H9 (cell line): ENCODE data around the gene EHD4. TPM values are rescaled to one million over a fixed set of nuclear protein-coding genes. Genes with fewer than 3 reads are reported as not detected.

Experiments used
- DNase-seq: peaks from one replicate; pipeline ENCODE4 v3.0.0-alpha.2; 2017
- H2AFZ ChIP-seq: one replicate; pipeline ENCODE4 v1.6.1; 2013; ENCODE audit warnings: mild to moderate bottlenecking, low read length, control low read depth, moderate library complexity
- H2AK5ac ChIP-seq: 2 replicates; pipeline ENCODE4 v1.6.1; 2013; ENCODE audit warnings: low read length, control low read depth, mixed read lengths; ENCODE audit not compliant: insufficient read length
- H2BK120ac ChIP-seq: one replicate; pipeline ENCODE4 v1.6.1; 2013; ENCODE audit warnings: low read depth, mild to moderate bottlenecking, low read length, control low read depth, inconsistent platforms; ENCODE audit not compliant: poor library complexity, severe bottlenecking
- H2BK12ac ChIP-seq: 2 replicates; pipeline ENCODE4 v1.6.1; 2013; ENCODE audit warnings: low read length, control low read depth, mixed read lengths, low read depth; ENCODE audit not compliant: insufficient read length
- H2BK15ac ChIP-seq: 2 replicates; pipeline ENCODE4 v1.6.1; 2013; ENCODE audit warnings: low read depth, low read length, control low read depth
- H2BK20ac ChIP-seq: one replicate; pipeline ENCODE4 v1.6.1; 2013; ENCODE audit warnings: low read depth, mild to moderate bottlenecking, low read length, control low read depth, inconsistent platforms; ENCODE audit not compliant: poor library complexity, severe bottlenecking
- H2BK5ac ChIP-seq: 2 replicates; pipeline ENCODE4 v1.6.1; 2013; ENCODE audit warnings: low read length, control low read depth, mixed read lengths; ENCODE audit not compliant: insufficient read length
- H3K14ac ChIP-seq: 2 replicates; pipeline ENCODE4 v1.6.1; 2013; ENCODE audit warnings: low read length, control low read depth; ENCODE audit not compliant: insufficient read depth
- H3K18ac ChIP-seq: 2 replicates; pipeline ENCODE4 v1.6.1; 2013; ENCODE audit warnings: low read depth, mild to moderate bottlenecking, mixed read lengths, low read length, control low read depth; ENCODE audit not compliant: insufficient read length
- H3K23ac ChIP-seq: 2 replicates; pipeline ENCODE4 v1.6.1; 2013; ENCODE audit warnings: low read length, control low read depth, mixed read lengths, low read depth; ENCODE audit not compliant: insufficient read length
- H3K23me2 ChIP-seq: 2 replicates; pipeline ENCODE4 v1.6.1; 2013; ENCODE audit warnings: low read depth, mild to moderate bottlenecking, mixed read lengths, low read length, control low read depth; ENCODE audit not compliant: insufficient read length, poor library complexity, severe bottlenecking
- H3K27ac ChIP-seq: 2 replicates; pipeline ENCODE4 v1.5.1; 2013; ENCODE audit warnings: low read length, control low read depth, mixed read lengths, low read depth; ENCODE audit not compliant: insufficient read length
- H3K27me3 ChIP-seq: 2 replicates; pipeline ENCODE4 v1.6.1; 2013; ENCODE audit warnings: low read length, control low read depth, inconsistent platforms; ENCODE audit not compliant: insufficient read depth
- H3K4ac ChIP-seq: 2 replicates; pipeline ENCODE4 v1.6.1; 2013; ENCODE audit warnings: low read depth, mild to moderate bottlenecking, control low read depth, inconsistent platforms, low read length, moderate library complexity
- H3K4me1 ChIP-seq: 2 replicates; pipeline ENCODE4 v1.6.1; 2013; ENCODE audit warnings: low read length, control low read depth, inconsistent platforms; ENCODE audit not compliant: insufficient read depth
- H3K4me2 ChIP-seq: 2 replicates; pipeline ENCODE4 v1.6.1; 2013; ENCODE audit warnings: low read length, control low read depth, mixed read lengths; ENCODE audit not compliant: insufficient read length, insufficient read depth
- H3K56ac ChIP-seq: 2 replicates; pipeline ENCODE4 v1.6.1; 2013; ENCODE audit warnings: low read depth, mild to moderate bottlenecking, mixed read lengths, low read length, control low read depth; ENCODE audit not compliant: insufficient read length
- H3K79me1 ChIP-seq: 2 replicates; pipeline ENCODE4 v1.6.1; 2013; ENCODE audit warnings: low read depth, mild to moderate bottlenecking, moderate library complexity, low read length, control low read depth, inconsistent platforms; ENCODE audit not compliant: insufficient read depth, poor library complexity, severe bottlenecking
- H3K79me2 ChIP-seq: 2 replicates; pipeline ENCODE4 v1.6.1; 2013; ENCODE audit warnings: low read length, control low read depth, inconsistent platforms; ENCODE audit not compliant: insufficient read depth
- H3K9ac ChIP-seq: 2 replicates; pipeline ENCODE4 v1.6.1; 2013; ENCODE audit warnings: low read length, control low read depth, mixed read lengths; ENCODE audit not compliant: insufficient read length; ENCODE audit errors: extremely low read depth
- H3K9me3 ChIP-seq: one replicate; pipeline ENCODE4 v1.6.1; 2013; ENCODE audit warnings: low read depth, low read length, inconsistent platforms; ENCODE audit not compliant: control insufficient read depth
- H3T11ph ChIP-seq: one replicate; pipeline ENCODE4 v1.6.1; 2013; ENCODE audit warnings: mild to moderate bottlenecking, low read length, control low read depth, inconsistent platforms
- H4K20me1 ChIP-seq: one replicate; pipeline ENCODE4 v1.6.1; 2013; ENCODE audit not compliant: control insufficient read depth, insufficient read length, insufficient read depth
- H4K5ac ChIP-seq: 2 replicates; pipeline ENCODE4 v1.6.1; 2013; ENCODE audit warnings: low read depth, mild to moderate bottlenecking, mixed read lengths, low read length, control low read depth; ENCODE audit not compliant: insufficient read length
- H4K8ac ChIP-seq: replicated peaks from 2 replicates; pipeline ENCODE4 v1.6.1; 2013; ENCODE audit warnings: low read length, control low read depth, mixed read lengths, low read depth; ENCODE audit not compliant: insufficient read length
- H4K91ac ChIP-seq: 2 replicates; pipeline ENCODE4 v1.6.1; 2013; ENCODE audit warnings: low read depth, mild to moderate bottlenecking, moderate library complexity, mixed read lengths, low read length, control low read depth; ENCODE audit not compliant: insufficient read length
- H3K27ac Mint-ChIP-seq, 3 experiments: 2 replicates in 2 of 3; 3 replicates in 1 of 3; pipeline ENCODE4 v1.8.0; 2020 to 2021; ENCODE audit warnings: mixed read lengths in 3 of 3, mild to moderate bottlenecking in 1 of 3, moderate library complexity in 1 of 3
- H3K27me3 Mint-ChIP-seq: 2 replicates; pipeline ENCODE4 v1.8.0; 2021; ENCODE audit warnings: low read depth, mild to moderate bottlenecking, moderate library complexity, mixed read lengths
- H3K36me3 Mint-ChIP-seq, 3 experiments: 2 replicates in 2 of 3; 3 replicates in 1 of 3; pipeline ENCODE4 v1.8.0; 2020 to 2021; ENCODE audit warnings: low read depth in 3 of 3, mixed read lengths in 3 of 3; ENCODE audit not compliant: insufficient read depth in 1 of 3
- H3K4me1 Mint-ChIP-seq, 2 experiments: 2 replicates each; pipeline ENCODE4 v1.8.0; 2020; ENCODE audit warnings: mixed read lengths in 2 of 2
- H3K4me3 Mint-ChIP-seq, 2 experiments: 2 replicates in 1 of 2; 3 replicates in 1 of 2; pipeline ENCODE4 v1.8.0; 2020 to 2021; ENCODE audit warnings: mild to moderate bottlenecking in 2 of 2, mixed read lengths in 2 of 2, moderate library complexity in 1 of 2
- H3K9me3 Mint-ChIP-seq, 2 experiments: 2 replicates in 1 of 2; 3 replicates in 1 of 2; pipeline ENCODE4 v1.8.0; 2020; ENCODE audit warnings: mild to moderate bottlenecking in 2 of 2, mixed read lengths in 2 of 2, moderate library complexity in 1 of 2
- CTCF ChIP-seq: fragments of 200-600 bp; sonication (generic); conservative IDR thresholded peaks from 3 replicates; pipeline ENCODE4 v1.8.0; 2021; ENCODE audit warnings: antibody characterized with exemption, mild to moderate bottlenecking
- WGBS: extraction: QIAGEN DNeasy Blood & Tissue Kit; methylation state at CpG from one replicate; pipeline ENCODE4 v1.1.7; 2013; ENCODE audit warnings: missing lambda C conversion rate, low lambda C conversion rate, mixed read lengths; ENCODE audit not compliant: insufficient read length; ENCODE audit errors: extremely low coverage; 5-methylcytosine and 5-hydroxymethylcytosine counted together
- total RNA-seq: library from RNA; stranded (reverse); gene quantifications from 2 replicates; pipeline ENCODE4 v1.2.1, GENCODE V29; 2021

The EHD4 gene
- total RNA-seq, 1 experiment from 2014 or later = 22.9 TPM

GRCh38 chr15:41923401-41923997 lies 48.9 kb downstream of the EHD4 start:
- H3K9me3 Mint-ChIP-seq = no peaks in the 10 kb centered on the region
- Histone ChIP-seq H3K4ac (no peak overlapping the region), H2BK20ac (no peak overlapping the region), H3K23ac (no peak overlapping the region), H2AFZ (no peak overlapping the region), H3K79me1 (no peaks in the 10 kb centered on the region), H2BK15ac (no peak overlapping the region), H2AK5ac (no peak overlapping the region), H3K27me3 (no peaks in the 10 kb centered on the region), H3T11ph (no peak overlapping the region), H4K91ac (no peak overlapping the region), H3K79me2 (no peaks in the 10 kb centered on the region), H2BK12ac (no peak overlapping the region), H4K8ac (no peak overlapping the region), H3K23me2 (no peaks in the 10 kb centered on the region), H3K4me2 (no peak overlapping the region), H3K9ac (no peak overlapping the region), H2BK120ac (no peak overlapping the region), H3K9me3 (no peaks in the 10 kb centered on the region), H3K27ac (no peak overlapping the region), H3K18ac (no peak overlapping the region), H3K4me1 (no peaks in the 10 kb centered on the region), H2BK5ac (no peak overlapping the region), H4K5ac (no peak overlapping the region), H3K56ac (no peak overlapping the region), H4K20me1 (no peaks in the 10 kb centered on the region), H3K14ac (no peak overlapping the region)
- H3K4me3 Mint-ChIP-seq = no peak overlapping the region
- peaks cover 1 to 7% of the 10 kb centered on the region in 2 experiments; a peak in 3 of 4 replicates for H3K4me1 Mint-ChIP-seq
- no peaks in the 10 kb centered on the region for H3K27me3 Mint-ChIP-seq
- no CpG with 5 or more reads among the region's 3 CpGs for WGBS
- H3K27ac Mint-ChIP-seq = peak overlapping the region in 1 of 3 experiments; percentile 6; a peak in 1 of 7 replicates
- no peak for TF ChIP-seq CTCF
- peaks cover 4 to 21% (median 5%) of the 10 kb centered on the region in 3 experiments; a peak in 6 of 7 replicates for H3K36me3 Mint-ChIP-seq
- DNase-seq = no peak
